Breast epithelium (tissue), 3 donors: ENCODE data around the gene PNPLA5.

Experiments used
- CTCF ChIP-seq, 3 donors: fragments of 450-650 bp; IDR thresholded peaks; one replicate each; pipeline ENCODE4 v1.5.1; 2016 to 2017; ENCODE audit warnings: antibody characterized with exemption in 3 of 3, mild to moderate bottlenecking in 3 of 3, moderate library complexity in 3 of 3
- POLR2A ChIP-seq: fragments of 450-650 bp; IDR thresholded peaks from one replicate; pipeline ENCODE4 v1.6.1; 2016; ENCODE audit warnings: antibody characterized with exemption, mild to moderate bottlenecking, moderate library complexity

GRCh38 chr22:43857367-43857766 is 34.4 kb downstream of the PNPLA5 start:
- TF ChIP-seq POLR2A (no peak), CTCF (IDR thresholded peaks at IDR 0.05) (no peak)
